H9 (cell line): Measurements from ENCODE around the gene DNAH8. TPM values are rescaled to one million over a fixed set of nuclear protein-coding genes. Genes with fewer than 3 reads are reported as not detected.

Experiments used
- DNase-seq: peaks from one replicate; pipeline ENCODE4 v3.0.0-alpha.2; 2017
- H2AFZ ChIP-seq: one replicate; pipeline ENCODE4 v1.6.1; 2013; ENCODE audit warnings: mild to moderate bottlenecking, low read length, control low read depth, moderate library complexity
- H2AK5ac ChIP-seq: 2 replicates; pipeline ENCODE4 v1.6.1; 2013; ENCODE audit warnings: low read length, control low read depth, mixed read lengths; ENCODE audit not compliant: insufficient read length
- H2BK120ac ChIP-seq: one replicate; pipeline ENCODE4 v1.6.1; 2013; ENCODE audit warnings: low read depth, mild to moderate bottlenecking, low read length, control low read depth, inconsistent platforms; ENCODE audit not compliant: poor library complexity, severe bottlenecking
- H2BK12ac ChIP-seq: 2 replicates; pipeline ENCODE4 v1.6.1; 2013; ENCODE audit warnings: low read length, control low read depth, mixed read lengths, low read depth; ENCODE audit not compliant: insufficient read length
- H2BK15ac ChIP-seq: 2 replicates; pipeline ENCODE4 v1.6.1; 2013; ENCODE audit warnings: low read depth, low read length, control low read depth
- H2BK20ac ChIP-seq: one replicate; pipeline ENCODE4 v1.6.1; 2013; ENCODE audit warnings: low read depth, mild to moderate bottlenecking, low read length, control low read depth, inconsistent platforms; ENCODE audit not compliant: poor library complexity, severe bottlenecking
- H2BK5ac ChIP-seq: 2 replicates; pipeline ENCODE4 v1.6.1; 2013; ENCODE audit warnings: low read length, control low read depth, mixed read lengths; ENCODE audit not compliant: insufficient read length
- H3K14ac ChIP-seq: 2 replicates; pipeline ENCODE4 v1.6.1; 2013; ENCODE audit warnings: low read length, control low read depth; ENCODE audit not compliant: insufficient read depth
- H3K18ac ChIP-seq: 2 replicates; pipeline ENCODE4 v1.6.1; 2013; ENCODE audit warnings: low read depth, mild to moderate bottlenecking, mixed read lengths, low read length, control low read depth; ENCODE audit not compliant: insufficient read length
- H3K23ac ChIP-seq: 2 replicates; pipeline ENCODE4 v1.6.1; 2013; ENCODE audit warnings: low read length, control low read depth, mixed read lengths, low read depth; ENCODE audit not compliant: insufficient read length
- H3K23me2 ChIP-seq: 2 replicates; pipeline ENCODE4 v1.6.1; 2013; ENCODE audit warnings: low read depth, mild to moderate bottlenecking, mixed read lengths, low read length, control low read depth; ENCODE audit not compliant: insufficient read length, poor library complexity, severe bottlenecking
- H3K27ac ChIP-seq: 2 replicates; pipeline ENCODE4 v1.5.1; 2013; ENCODE audit warnings: low read length, control low read depth, mixed read lengths, low read depth; ENCODE audit not compliant: insufficient read length
- H3K27me3 ChIP-seq: 2 replicates; pipeline ENCODE4 v1.6.1; 2013; ENCODE audit warnings: low read length, control low read depth, inconsistent platforms; ENCODE audit not compliant: insufficient read depth
- H3K4ac ChIP-seq: 2 replicates; pipeline ENCODE4 v1.6.1; 2013; ENCODE audit warnings: low read depth, mild to moderate bottlenecking, control low read depth, inconsistent platforms, low read length, moderate library complexity
- H3K4me1 ChIP-seq: 2 replicates; pipeline ENCODE4 v1.6.1; 2013; ENCODE audit warnings: low read length, control low read depth, inconsistent platforms; ENCODE audit not compliant: insufficient read depth
- H3K4me2 ChIP-seq: 2 replicates; pipeline ENCODE4 v1.6.1; 2013; ENCODE audit warnings: low read length, control low read depth, mixed read lengths; ENCODE audit not compliant: insufficient read length, insufficient read depth
- H3K56ac ChIP-seq: 2 replicates; pipeline ENCODE4 v1.6.1; 2013; ENCODE audit warnings: low read depth, mild to moderate bottlenecking, mixed read lengths, low read length, control low read depth; ENCODE audit not compliant: insufficient read length
- H3K79me1 ChIP-seq: 2 replicates; pipeline ENCODE4 v1.6.1; 2013; ENCODE audit warnings: low read depth, mild to moderate bottlenecking, moderate library complexity, low read length, control low read depth, inconsistent platforms; ENCODE audit not compliant: insufficient read depth, poor library complexity, severe bottlenecking
- H3K79me2 ChIP-seq: 2 replicates; pipeline ENCODE4 v1.6.1; 2013; ENCODE audit warnings: low read length, control low read depth, inconsistent platforms; ENCODE audit not compliant: insufficient read depth
- H3K9ac ChIP-seq: 2 replicates; pipeline ENCODE4 v1.6.1; 2013; ENCODE audit warnings: low read length, control low read depth, mixed read lengths; ENCODE audit not compliant: insufficient read length; ENCODE audit errors: extremely low read depth
- H3K9me3 ChIP-seq: one replicate; pipeline ENCODE4 v1.6.1; 2013; ENCODE audit warnings: low read depth, low read length, inconsistent platforms; ENCODE audit not compliant: control insufficient read depth
- H3T11ph ChIP-seq: one replicate; pipeline ENCODE4 v1.6.1; 2013; ENCODE audit warnings: mild to moderate bottlenecking, low read length, control low read depth, inconsistent platforms
- H4K20me1 ChIP-seq: one replicate; pipeline ENCODE4 v1.6.1; 2013; ENCODE audit not compliant: control insufficient read depth, insufficient read length, insufficient read depth
- H4K5ac ChIP-seq: 2 replicates; pipeline ENCODE4 v1.6.1; 2013; ENCODE audit warnings: low read depth, mild to moderate bottlenecking, mixed read lengths, low read length, control low read depth; ENCODE audit not compliant: insufficient read length
- H4K8ac ChIP-seq: replicated peaks from 2 replicates; pipeline ENCODE4 v1.6.1; 2013; ENCODE audit warnings: low read length, control low read depth, mixed read lengths, low read depth; ENCODE audit not compliant: insufficient read length
- H4K91ac ChIP-seq: 2 replicates; pipeline ENCODE4 v1.6.1; 2013; ENCODE audit warnings: low read depth, mild to moderate bottlenecking, moderate library complexity, mixed read lengths, low read length, control low read depth; ENCODE audit not compliant: insufficient read length
- H3K27ac Mint-ChIP-seq, 3 experiments: 2 replicates in 2 of 3; 3 replicates in 1 of 3; pipeline ENCODE4 v1.8.0; 2020 to 2021; ENCODE audit warnings: mixed read lengths in 3 of 3, mild to moderate bottlenecking in 1 of 3, moderate library complexity in 1 of 3
- H3K27me3 Mint-ChIP-seq: 2 replicates; pipeline ENCODE4 v1.8.0; 2021; ENCODE audit warnings: low read depth, mild to moderate bottlenecking, moderate library complexity, mixed read lengths
- H3K36me3 Mint-ChIP-seq, 3 experiments: 2 replicates in 2 of 3; 3 replicates in 1 of 3; pipeline ENCODE4 v1.8.0; 2020 to 2021; ENCODE audit warnings: low read depth in 3 of 3, mixed read lengths in 3 of 3; ENCODE audit not compliant: insufficient read depth in 1 of 3
- H3K4me1 Mint-ChIP-seq, 2 experiments: 2 replicates each; pipeline ENCODE4 v1.8.0; 2020; ENCODE audit warnings: mixed read lengths in 2 of 2
- H3K4me3 Mint-ChIP-seq, 2 experiments: 2 replicates in 1 of 2; 3 replicates in 1 of 2; pipeline ENCODE4 v1.8.0; 2020 to 2021; ENCODE audit warnings: mild to moderate bottlenecking in 2 of 2, mixed read lengths in 2 of 2, moderate library complexity in 1 of 2
- H3K9me3 Mint-ChIP-seq, 2 experiments: 2 replicates in 1 of 2; 3 replicates in 1 of 2; pipeline ENCODE4 v1.8.0; 2020; ENCODE audit warnings: mild to moderate bottlenecking in 2 of 2, mixed read lengths in 2 of 2, moderate library complexity in 1 of 2
- CTCF ChIP-seq: fragments of 200-600 bp; sonication (generic); conservative IDR thresholded peaks from 3 replicates; pipeline ENCODE4 v1.8.0; 2021; ENCODE audit warnings: antibody characterized with exemption, mild to moderate bottlenecking
- WGBS: extraction: QIAGEN DNeasy Blood & Tissue Kit; methylation state at CpG from one replicate; pipeline ENCODE4 v1.1.7; 2013; ENCODE audit warnings: missing lambda C conversion rate, low lambda C conversion rate, mixed read lengths; ENCODE audit not compliant: insufficient read length; ENCODE audit errors: extremely low coverage; 5-methylcytosine and 5-hydroxymethylcytosine counted together
- total RNA-seq: library from RNA; stranded (reverse); gene quantifications from 2 replicates; pipeline ENCODE4 v1.2.1, GENCODE V29; 2021

Gene DNAH8
- total RNA-seq, 1 experiment from 2014 or later = not detected

DNA sequence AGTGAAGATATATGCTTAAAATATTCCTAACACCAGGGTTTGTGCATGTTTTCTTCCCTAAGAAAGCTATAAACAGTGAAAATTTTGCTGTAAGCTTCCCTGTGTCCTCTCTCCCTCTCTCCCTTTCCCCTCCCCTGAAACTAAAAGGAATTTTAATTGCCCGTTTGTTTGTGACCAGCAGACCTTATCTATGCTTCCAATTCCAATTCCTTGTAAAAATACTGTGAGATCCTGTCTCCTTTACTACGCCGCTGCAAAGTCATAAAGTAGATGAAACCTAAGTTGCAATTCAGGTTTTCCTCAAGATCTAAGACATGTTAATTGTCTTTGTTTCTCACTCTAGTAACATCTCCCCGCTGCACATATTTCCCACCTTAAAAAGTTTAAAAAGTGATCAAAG, 82.3 kb downstream of the DNAH8 start:
- H3K4me1 Mint-ChIP-seq = peaks cover 5 to 6% of the 10 kb centered on the region in 2 experiments
- Histone ChIP-seq H2AFZ (no peak overlapping the region), H3T11ph (no peak overlapping the region), H3K4me2 (no peak overlapping the region), H2BK12ac (no peak overlapping the region), H3K4me1 (no peaks in the 10 kb centered on the region), H2BK20ac (no peak overlapping the region), H2BK120ac (no peak overlapping the region), H4K91ac (no peak overlapping the region), H3K9ac (no peak overlapping the region), H3K18ac (no peak overlapping the region), H4K20me1 (no peaks in the 10 kb centered on the region), H3K23me2 (no peaks in the 10 kb centered on the region), H4K8ac (no peak overlapping the region), H3K27ac (no peak overlapping the region), H3K9me3 (no peaks in the 10 kb centered on the region), H3K14ac (no peak overlapping the region), H2AK5ac (no peak overlapping the region), H3K27me3 (no peaks in the 10 kb centered on the region), H4K5ac (no peak overlapping the region), H2BK15ac (no peak overlapping the region), H3K56ac (no peak overlapping the region), H3K79me1 (no peaks in the 10 kb centered on the region), H3K23ac (no peak overlapping the region), H3K4ac (no peak overlapping the region), H2BK5ac (no peak overlapping the region), H3K79me2 (no peaks in the 10 kb centered on the region)
- TF ChIP-seq CTCF = no peak
- WGBS = no CpG with 5 or more reads among the region's 4 CpGs
- no peak for DNase-seq
- peaks cover 8% of the 10 kb centered on the region for H3K27me3 Mint-ChIP-seq
- H3K27ac Mint-ChIP-seq = no peak overlapping the region
- H3K36me3 Mint-ChIP-seq = no peaks in the 10 kb centered on the region
- no peak overlapping the region for H3K4me3 Mint-ChIP-seq
- no peaks in the 10 kb centered on the region for H3K9me3 Mint-ChIP-seq
